HG03378 (cell line): ENCODE data around the gene SPTLC2.

Source experiments
- ATAC-seq: cut with Tn5 transposase; IDR thresholded peaks from one replicate; pipeline ENCODE4 v1.9.1; 2021; ENCODE audit warnings: mild to moderate bottlenecking, moderate library complexity; ENCODE audit not compliant: unreplicated experiment

Gene SPTLC2

DNA sequence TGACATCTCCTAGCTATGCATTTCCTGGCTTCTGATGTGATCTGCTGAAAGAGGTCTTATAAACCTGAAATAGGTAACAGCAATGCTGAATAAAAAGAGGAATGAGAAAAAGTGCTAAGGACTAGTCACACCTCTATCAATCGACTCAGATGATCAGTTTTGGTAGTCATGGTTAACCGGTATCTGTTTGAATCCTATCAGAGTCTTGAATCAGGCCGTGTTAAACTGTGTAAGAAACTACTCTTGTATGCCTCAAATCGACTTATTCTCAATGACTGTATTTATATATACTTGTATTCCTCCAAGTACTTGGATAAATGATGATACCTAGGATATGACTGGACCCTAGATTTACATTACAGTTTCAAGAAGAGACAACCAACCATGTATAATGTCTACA lies 107.1 kb downstream of the SPTLC2 start:
- ATAC-seq = no peak

DNA sequence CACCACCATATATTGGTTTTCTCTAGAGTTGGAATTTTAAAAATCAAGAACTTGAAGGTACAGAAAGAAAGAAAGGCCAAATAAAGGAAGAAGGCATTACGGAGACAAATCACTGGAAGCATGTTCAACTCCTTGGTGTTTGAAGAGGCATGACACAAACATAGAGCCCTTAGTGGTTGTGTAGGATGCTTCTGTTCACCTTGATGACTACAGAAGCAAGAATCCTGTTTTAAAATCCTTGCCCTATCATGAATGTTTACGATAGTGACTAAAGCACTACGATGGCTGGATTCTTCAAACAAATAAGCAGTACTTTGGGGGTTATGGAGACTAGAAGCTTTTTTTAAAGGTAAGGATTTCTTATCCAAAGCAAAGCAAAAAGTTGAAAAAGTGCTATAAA lies 107.6 kb downstream of the SPTLC2 start:
- ATAC-seq = no peak

DNA sequence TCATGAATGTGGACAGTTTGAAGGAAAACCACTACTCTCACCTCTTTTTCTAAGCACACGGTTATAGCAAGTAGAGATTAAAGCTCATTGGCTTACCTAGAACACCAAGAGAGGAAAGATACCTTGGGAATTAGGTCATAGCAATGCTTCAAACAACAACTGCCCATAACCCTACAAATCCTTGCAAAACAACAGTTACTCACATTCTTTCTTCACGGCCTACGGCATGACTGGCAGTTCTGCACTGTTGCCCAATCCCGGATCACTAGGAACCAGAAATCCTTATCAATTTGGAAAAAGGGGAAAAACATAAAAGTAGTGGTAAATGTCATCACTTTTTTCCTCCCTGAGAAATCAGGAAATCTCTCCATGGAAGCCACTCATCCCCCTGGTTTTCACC lies 108.2 kb downstream of the SPTLC2 start:
- no peak for ATAC-seq

DNA sequence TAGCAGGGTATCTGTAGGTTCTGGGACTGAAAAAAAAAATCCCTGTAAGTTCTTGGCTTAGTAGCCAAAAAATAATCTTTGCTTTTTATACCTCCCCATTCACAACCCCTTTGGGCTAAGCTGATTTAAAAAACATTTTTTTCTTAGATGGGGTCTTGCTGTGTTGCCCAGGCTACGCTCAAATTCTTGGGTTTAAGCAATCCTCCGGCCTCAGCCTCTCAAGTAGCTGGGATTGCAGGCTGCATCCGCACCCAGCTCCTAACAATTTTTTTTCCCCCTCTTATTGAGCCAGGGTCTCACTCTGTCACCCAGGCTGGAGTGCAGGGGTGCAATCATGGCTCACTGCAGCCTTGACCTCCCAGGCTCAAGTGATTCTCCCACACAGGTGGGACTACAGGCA lies 108.7 kb downstream of the SPTLC2 start:
- ATAC-seq = no peak

DNA sequence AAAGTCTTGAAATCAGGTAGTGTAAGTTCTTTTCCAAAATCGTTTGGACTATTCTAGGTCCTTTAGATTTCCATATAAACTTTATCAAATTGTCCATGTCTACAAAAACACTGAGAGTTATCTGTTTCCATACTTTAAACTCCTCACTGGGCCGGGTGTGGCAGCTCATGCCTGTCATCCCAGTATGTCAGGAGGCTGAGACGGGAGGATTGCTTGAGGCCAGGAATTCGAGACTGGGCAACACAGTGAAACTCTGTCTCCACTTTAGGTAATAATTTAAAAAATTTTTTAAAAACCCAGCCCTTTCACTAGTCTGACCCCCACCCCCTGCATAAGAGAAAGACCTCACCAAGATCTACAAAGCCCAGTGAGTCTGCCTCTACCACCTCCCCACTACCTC lies 111.4 kb downstream of the SPTLC2 start:
- ATAC-seq = no peak

DNA sequence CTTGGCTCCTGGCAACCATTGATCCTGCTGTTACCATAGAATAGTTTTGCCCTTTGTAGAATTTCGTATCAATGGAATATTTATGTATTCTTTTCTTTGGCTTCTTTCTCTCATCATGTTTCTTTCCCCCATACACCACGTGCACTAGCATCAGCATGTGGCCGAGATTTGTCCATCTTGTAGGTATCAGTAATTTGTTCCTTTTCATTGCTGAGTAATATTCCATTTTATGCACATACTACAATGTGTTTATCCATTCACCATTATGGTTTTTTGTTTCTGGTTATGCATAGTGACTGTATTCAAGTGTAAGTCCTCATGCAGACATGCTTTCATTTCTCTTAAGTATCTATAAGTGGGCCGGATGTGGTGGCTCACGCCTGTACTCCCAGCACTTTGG lies 113.3 kb downstream of the SPTLC2 start:
- ATAC-seq = no peak

DNA sequence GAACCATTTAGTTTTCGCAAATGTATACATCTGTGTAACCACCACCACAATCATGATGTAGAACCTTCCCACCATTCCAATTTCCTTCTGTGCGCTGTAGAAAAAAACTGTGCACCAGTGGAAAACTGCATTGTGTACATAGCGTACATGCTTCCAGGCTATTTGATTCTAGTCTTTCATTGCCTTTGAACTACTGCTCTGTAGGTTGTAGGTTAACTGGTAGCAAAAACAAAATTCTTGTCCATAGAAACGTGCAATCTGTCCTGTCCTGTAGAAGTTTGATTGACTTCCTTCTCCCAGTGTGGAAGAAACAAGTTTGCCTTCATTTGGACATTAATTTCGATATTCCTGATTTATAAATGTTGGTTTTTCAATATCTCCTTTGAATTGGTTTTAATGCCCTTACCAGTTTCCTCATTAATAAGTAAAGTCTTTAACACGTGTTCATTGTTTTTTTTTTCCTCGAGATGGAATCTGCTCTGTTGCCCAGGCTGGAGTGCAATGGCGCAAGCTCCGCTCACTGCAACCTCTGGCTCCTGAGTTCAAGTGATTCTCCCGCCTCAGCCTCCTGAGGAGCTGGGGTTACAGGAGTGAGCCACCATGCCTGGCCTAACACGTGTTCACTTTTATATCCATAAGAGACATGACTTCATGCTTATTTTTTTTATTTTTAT lies 114.2 kb downstream of the SPTLC2 start:
- no peak for ATAC-seq

DNA sequence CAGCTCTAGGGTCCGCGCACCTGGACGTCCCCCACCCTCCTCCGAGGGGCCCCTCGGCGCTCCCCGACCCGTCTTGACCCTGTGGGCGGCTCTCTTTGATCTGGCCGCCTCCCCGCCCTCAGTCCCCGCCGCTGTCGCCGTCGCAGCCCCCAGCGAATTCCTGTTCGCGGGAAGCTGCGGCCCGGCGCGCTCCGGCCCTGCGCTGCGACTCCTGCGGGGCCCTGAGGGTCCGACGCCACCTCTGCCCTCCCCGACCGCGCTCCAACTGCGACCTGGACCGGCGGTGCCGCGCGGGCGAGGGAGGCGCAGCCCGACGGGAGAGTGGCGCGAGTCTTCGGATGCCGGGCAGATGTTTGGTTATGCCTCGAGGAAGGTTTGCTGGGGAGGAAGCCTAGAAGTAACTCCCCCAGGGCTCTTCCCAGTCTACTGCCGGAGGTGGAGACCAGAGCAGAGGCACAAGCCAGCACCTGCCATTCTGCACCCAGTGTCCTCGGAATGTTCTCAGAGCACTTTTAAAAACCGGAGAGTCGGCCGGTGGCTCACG lies 117.4 kb downstream of the SPTLC2 start:
- no peak for ATAC-seq

DNA sequence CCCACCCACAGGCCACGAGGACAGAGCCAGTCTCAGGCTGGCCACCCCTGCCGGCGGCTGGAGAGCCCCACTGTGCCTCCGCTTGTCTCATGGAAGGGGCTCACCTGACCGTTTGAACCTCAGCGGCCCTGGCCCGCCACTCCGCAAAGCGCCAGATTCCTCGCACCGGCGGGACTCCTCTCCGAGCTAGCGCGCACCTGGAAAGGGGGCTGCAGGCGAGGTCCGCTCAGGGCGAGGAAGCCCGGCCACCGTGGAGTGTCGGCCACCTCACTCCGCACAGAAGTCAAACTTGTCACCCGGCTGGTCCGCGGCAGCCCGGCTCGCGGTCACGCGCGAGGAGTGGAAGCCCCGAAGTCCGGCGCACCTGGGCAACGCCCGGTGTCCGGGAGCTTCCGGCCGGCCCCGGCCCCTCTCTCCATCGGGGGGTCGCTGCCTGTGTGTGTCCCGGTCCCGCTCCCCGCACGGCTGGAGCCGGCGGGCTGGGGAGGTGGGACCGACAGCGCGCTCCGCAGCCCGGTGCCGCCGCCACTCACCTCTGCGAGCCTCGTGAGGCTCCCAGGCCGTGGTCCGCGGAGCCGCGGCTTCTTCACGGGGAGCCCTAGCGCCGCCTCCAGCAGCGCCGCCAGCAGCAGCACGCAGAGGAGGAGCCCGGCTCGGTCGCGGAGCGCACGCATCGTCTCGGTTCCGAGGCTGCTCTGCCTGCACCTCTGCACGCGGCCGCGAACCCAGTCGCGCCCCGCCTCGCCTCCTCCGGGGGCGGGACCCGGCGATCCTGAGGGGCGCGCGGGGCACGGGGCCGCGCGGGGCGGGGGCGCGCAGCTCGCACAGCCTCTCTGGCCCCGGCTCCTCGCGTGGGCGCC lies 118.1 kb downstream of the SPTLC2 start, which contains the start of gene ISM2:
Gene ISM2 (minus strand): TSS at position 697 of the 860 bp plus-strand sequence. CDS start 23 bp downstream, at position 674.
- no peak for ATAC-seq

DNA sequence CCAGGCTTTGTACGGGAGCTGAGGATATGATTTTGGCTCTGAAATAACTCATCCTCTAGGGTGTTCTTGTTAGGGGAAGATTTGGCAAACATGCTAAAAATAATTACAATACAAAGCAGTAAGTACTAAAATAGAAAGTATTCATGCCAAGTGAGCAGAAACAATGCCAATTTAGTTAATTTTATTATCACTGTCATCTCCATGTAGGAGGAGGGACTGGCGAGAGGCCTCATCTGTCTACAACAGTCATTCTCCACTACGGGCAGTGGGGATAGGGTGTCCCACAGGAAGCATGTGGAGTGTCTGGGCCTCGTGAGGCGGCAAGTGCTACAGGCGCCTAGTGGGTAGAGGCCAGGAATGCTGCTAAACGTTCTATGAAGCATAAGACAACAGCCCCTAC lies 121.1 kb downstream of the SPTLC2 start:
- no peak for ATAC-seq

DNA sequence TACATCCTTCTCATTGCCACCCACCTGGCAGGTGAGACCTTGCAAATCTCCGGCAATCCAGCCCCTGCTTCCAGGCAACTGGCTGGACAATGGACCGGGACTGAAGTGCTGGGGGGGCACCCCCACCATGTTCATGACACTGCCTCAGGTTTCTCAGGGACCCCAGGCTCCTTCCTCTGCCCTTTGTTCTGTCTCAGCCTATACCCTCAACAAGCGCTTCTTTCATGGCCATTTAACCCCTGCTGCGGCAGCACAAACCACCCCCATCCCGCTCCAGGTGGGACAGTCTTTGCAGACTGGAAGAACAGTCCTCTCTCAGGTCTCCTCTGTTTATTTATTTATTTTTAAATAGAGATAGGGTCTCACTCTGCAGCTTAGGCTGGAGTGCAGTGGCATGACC lies 125.4 kb downstream of the SPTLC2 start:
- no peak for ATAC-seq

DNA sequence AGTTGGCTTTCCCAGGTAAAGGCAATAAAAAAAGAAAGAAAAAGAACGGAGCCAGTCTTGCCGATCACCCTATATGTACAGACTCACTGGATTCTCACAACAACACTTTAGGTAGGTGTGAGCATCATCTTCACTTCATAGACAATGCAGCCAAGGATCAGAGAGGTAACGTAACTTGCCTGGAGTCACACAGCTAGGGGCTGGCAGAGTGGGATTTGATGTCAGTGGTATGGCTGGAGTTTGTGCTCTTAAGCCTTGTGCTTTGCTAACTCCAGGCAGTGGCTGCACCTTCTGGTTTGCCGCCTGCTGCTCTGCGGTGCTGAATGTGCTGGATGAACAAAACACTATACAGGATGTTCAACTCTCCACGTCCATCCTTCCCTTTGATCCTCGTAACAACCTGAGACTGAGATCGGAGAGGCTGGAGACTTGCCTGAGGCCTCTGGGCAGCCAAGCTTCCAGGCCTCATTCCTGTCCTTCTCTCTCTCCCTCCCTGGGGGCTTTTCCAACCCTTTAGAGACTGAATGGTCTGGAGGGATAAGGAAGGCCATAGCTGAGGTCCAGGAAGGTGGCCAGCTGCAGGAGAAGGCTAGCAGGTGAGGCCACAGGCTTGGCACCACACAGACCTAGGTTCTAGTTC lies 126.0 kb downstream of the SPTLC2 start:
- no peak for ATAC-seq

DNA sequence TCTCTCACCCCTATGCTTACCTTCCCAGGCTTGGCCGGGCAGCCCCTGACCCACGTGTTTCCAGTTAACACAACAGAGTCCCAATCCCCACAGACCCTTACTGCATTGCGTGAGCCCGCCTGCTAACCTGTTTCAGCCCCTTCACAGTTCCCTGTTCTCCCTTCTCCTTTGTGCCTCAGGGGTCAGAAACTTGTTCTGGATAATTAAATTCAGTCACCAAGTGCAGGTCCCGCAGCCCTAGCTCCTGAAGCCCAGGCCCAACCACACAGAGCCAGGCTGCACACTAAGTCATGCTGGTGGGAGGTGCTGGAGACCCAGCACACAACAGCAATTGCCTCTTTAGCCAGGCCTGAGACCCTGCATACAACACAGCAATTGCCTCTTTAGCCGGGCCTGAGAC lies 127.4 kb downstream of the SPTLC2 start:
- no peak for ATAC-seq

DNA sequence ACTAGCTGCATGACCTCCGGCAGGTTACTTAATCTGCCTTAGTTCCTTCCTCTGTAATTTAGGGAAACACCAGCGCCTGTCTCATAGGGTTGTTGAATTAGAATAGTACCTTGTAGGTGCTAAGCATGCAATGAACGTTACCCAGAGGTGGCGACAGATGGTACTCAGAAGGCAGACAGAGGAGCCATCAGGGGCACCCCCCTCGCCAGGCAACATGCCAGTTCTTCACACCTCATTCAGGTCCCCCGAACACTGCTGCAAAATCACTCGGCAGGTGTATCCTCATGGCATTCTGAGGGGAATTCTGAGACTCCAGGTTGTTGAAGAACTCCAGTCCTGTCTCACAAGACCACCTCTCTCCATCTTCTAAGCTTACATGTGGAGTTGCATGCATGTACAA lies 127.9 kb downstream of the SPTLC2 start:
- ATAC-seq = no peak

DNA sequence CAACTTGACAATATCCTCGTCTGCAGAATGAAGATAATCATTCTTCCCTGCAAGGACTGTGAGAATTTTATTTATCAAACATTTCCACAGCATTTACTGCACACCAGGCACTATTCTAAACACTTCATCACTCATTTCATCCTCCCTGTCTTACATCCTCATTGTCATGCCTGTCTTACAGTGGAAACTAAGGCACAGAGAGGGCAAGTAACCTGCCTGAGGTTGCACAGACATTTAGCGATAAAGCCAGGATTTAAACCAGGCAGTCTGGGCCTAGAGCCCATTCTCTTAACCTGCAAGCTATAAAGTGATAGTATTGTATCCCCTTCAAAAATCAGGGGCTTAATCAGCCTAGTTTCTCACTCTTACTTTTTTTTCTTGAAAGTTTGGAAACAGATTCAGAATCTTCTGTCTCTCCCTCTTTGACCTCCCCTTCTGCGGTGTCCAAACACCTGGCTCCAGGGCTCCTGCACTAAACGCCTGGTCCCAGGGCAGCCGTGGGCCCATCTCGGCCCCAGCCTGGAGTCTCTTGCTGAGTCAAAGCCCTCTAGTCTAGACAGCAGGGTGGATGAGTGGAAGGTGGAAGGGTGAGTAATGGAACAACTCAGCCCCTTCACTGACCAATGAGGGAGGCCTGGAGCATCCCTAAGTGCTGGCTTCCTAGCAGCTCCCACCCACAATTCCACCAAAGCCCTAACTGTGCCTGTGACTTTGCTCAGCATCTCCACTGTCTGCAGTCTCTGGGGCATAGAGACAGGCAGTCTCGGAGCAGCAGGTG lies 130.3 kb downstream of the SPTLC2 start:
- ATAC-seq = no peak

DNA sequence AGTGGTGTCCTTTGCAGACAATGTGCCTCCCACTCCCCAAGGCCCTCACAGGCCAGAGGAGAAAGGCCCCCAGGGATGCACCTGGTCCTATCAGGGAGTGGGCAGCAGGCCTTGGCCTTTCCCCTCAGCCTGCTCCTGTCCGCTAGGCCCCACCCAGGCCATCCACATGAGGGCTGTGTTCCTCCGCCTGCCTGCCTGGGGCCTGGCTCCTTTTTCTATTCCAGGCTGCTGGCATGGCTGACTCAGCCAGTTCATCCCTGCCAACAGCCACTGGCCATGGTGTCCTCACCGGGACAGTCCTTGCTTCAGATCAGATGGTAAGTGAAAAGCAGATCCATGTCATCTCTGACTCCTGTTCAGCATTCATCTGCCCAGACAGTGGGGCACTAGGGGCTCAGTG lies 131.2 kb downstream of the SPTLC2 start:
- ATAC-seq = no peak

DNA sequence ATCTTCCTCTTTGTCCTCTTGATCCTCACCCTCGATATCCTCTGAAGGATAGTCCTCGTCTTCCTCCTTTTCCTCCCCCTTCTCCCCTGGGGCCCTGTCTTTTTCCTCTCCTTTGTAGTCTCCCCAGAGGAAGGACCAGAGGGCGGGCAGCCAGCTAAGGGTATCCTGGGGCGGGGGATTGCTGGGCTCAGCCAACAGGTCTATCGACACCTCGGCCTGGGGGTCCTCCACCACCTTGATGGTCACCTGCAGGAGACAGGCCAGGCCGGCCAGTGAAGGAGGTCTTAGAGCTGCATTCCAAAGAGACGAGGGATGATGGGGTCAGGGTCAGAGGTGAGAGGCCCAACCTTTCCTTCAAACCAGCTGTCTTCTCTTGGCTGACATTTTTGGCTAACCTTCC lies 134.0 kb downstream of the SPTLC2 start:
- ATAC-seq = no peak

DNA sequence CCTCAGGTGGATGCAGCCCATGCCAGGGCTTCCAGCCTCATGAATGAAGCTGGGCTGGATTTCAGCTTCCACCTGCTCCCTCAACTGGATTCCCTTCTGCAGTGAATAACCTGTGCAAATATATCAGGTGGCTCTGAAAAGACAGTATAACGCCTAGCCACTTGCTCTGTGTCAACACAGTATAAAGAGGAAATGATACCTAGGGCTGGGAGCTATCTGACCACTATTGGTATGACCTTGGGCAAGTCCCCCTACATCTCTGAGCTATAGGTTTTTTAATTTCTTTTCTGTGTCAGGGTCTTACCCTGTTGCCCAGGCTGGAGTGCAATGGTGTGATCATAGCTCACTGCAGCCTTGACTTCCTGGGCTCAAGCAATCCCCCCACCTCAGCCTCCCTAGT lies 137.6 kb downstream of the SPTLC2 start:
- peak; percentile 89 for ATAC-seq

DNA sequence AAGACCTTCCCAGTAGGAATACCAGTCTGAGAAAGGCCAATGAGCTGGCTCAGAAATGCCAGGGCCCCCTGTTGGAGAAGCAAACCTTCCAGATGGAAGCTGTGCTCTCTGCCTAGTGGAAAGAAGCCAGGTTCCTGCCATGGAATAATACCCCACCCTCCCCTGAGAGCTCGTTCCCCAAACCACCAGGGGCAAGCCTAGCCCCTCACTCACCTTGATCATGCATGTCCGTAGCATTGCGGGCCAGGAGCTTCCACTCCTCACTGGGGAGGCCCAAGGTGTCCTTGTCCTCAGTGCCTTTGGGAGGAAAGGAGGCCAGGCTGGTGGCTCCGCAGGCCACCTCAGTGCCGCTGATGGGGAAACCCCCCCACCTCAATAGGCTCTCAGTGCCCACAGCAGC lies 138.4 kb downstream of the SPTLC2 start:
- no peak for ATAC-seq

DNA sequence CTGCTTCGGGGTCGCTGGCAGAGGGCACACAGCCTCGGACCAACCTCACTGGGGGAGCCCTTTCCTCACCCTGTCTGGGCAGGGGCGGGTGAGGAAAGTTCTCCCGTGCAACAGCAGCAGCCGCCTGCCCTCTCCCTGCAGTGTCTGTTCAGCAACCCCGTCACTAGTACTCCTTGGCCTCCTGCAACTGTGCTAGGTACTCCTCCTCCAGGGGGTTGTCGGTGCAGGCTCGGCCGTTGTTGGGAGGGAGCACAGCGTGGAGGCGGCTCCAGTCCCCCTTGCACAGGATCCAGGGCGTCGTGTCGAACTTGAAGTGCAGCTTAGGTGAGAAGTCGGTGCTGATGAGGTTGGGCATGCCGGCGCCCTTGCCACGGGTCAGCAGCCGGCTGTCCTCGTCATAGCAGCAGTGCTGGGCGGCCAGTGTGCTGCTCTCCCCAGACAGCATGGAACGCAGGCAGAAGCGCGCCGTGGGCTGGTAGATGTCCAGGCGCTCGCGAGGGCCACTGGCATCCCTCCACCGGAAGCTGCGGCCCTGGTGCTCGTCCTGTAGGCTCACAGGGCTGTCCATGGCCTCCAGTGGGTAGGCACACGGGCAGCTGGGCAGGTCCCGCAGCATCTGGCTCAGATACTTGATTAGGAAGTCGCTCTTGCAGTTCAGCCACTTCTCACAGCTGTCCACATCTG lies 140.9 kb downstream of the SPTLC2 start:
- no peak for ATAC-seq
